SK-N-SH (cell line): Measurements from ENCODE around the gene SLC2A1. TPM values are rescaled to one million over a fixed set of nuclear protein-coding genes. Genes with fewer than 3 reads are reported as not detected.

ENCODE experiments used
- CTCF ChIA-PET: fragments of 300-600, 350-600 bp; formaldehyde crosslinking; extraction: SDS; loops from one replicate; lab custom pipeline; 2021; lab: Yijun Ruan, JAX
- POLR2A ChIA-PET: fragments of 350-600 bp; sonication (Branson Sonifier 250); formaldehyde crosslinking; extraction: SDS; loops from one replicate; lab custom pipeline; 2020; ENCODE audit warnings: antibody characterized with exemption, inconsistent platforms; lab: Yijun Ruan, JAX
- DNase-seq: peaks from one replicate; pipeline ENCODE4 v3.0.0; 2012
- H2AFZ ChIP-seq: fragments of 200-600 bp; sonication (generic); 2 replicates; pipeline ENCODE4 v1.8.1; 2016; ENCODE audit warnings: antibody characterized with exemption, mild to moderate bottlenecking, low read depth
- H3F3A ChIP-seq: fragments of 200-600 bp; sonication (generic); replicated peaks from 2 replicates; pipeline ENCODE3; 2016; ENCODE audit warnings: antibody characterized with exemption, mild to moderate bottlenecking; ENCODE audit not compliant: insufficient read depth
- H3K27ac ChIP-seq, 2 experiments: fragments of 200-500 bp in 1 of 2; fragments of 200-600 bp in 1 of 2; sonication (Bioruptor generic) in 1 of 2; sonication (generic), shearing (Covaris generic) in 1 of 2; 2 replicates each; pipeline versions ENCODE4 v1.5.1 to v1.6.1; 2014 to 2016; ENCODE audit warnings: low read depth in 2 of 2, inconsistent platforms in 1 of 2, low read length in 1 of 2, mild to moderate bottlenecking in 1 of 2, mixed read lengths in 1 of 2
- H3K27me3 ChIP-seq: fragments of 200-600 bp; sonication (generic), shearing (Covaris generic); 2 replicates; pipeline ENCODE4 v1.6.1; 2016; ENCODE audit warnings: mixed run types; ENCODE audit not compliant: insufficient read depth
- H3K36me3 ChIP-seq, 2 experiments: fragments of 200-500 bp in 1 of 2; fragments of 200-600 bp in 1 of 2; sonication (Bioruptor generic) in 1 of 2; sonication (generic) in 1 of 2; replicated peaks in 1 of 2; 2 replicates each; pipeline versions ENCODE3 to v1.5.1; 2014 to 2016; ENCODE audit warnings: low read length in 1 of 2, mild to moderate bottlenecking in 1 of 2; ENCODE audit not compliant: insufficient read depth in 2 of 2, control insufficient read depth in 1 of 2
- H3K4me1 ChIP-seq, 2 experiments: fragments of 200-500 bp in 1 of 2; fragments of 200-600 bp in 1 of 2; sonication (Bioruptor generic) in 1 of 2; sonication (generic), shearing (Covaris generic) in 1 of 2; 2 replicates each; pipeline versions ENCODE4 v1.5.1 to v1.6.1; 2014 to 2016; ENCODE audit warnings: low read depth in 1 of 2, low read length in 1 of 2, mixed run types in 1 of 2; ENCODE audit not compliant: insufficient read depth in 2 of 2, control insufficient read depth in 1 of 2
- H3K4me2 ChIP-seq: fragments of 200-600 bp; sonication (generic), shearing (Covaris generic); 2 replicates; pipeline ENCODE4 v1.6.1; 2017; ENCODE audit warnings: mixed run types
- H3K4me3 ChIP-seq, 2 experiments: fragments of 200-500 bp in 1 of 2; fragments of 200-600 bp in 1 of 2; sonication (Bioruptor generic) in 1 of 2; sonication (generic), shearing (Covaris generic) in 1 of 2; 2 replicates each; pipeline versions ENCODE4 v1.5.1 to v1.8.1; 2014 to 2016; ENCODE audit warnings: low read depth in 2 of 2, inconsistent platforms in 1 of 2, low read length in 1 of 2, mild to moderate bottlenecking in 1 of 2, mixed read lengths in 1 of 2, moderate library complexity in 1 of 2
- H3K79me2 ChIP-seq: fragments of 200-600 bp; sonication (generic); 2 replicates; pipeline ENCODE4 v1.8.1; 2017; ENCODE audit warnings: mild to moderate bottlenecking; ENCODE audit not compliant: insufficient read depth
- H3K9ac ChIP-seq: fragments of 200-600 bp; sonication (generic); 2 replicates; pipeline ENCODE4 v1.6.1; 2017; ENCODE audit warnings: mixed run types
- H3K9me2 ChIP-seq: fragments of 200-600 bp; sonication (generic); 2 replicates; pipeline ENCODE4 v1.6.1; 2017; ENCODE audit warnings: mixed run types
- H3K9me3 ChIP-seq: fragments of 200-600 bp; sonication (generic); 2 replicates; pipeline ENCODE4 v1.6.1; 2017; ENCODE audit warnings: mixed run types, mild to moderate bottlenecking, moderate library complexity
- H4K20me1 ChIP-seq: fragments of 200-600 bp; sonication (generic); 2 replicates; pipeline ENCODE4 v1.6.1; 2017; ENCODE audit warnings: mild to moderate bottlenecking, mixed run types; ENCODE audit not compliant: insufficient read depth
- CHD2 ChIP-seq: fragments of 150-350 bp; IDR thresholded peaks from 2 replicates; pipeline ENCODE4 v1.6.1; 2018; ENCODE audit warnings: low read length; ENCODE audit not compliant: partially characterized antibody
- ELF1 ChIP-seq: IDR thresholded peaks from 2 replicates; pipeline ENCODE4 v1.4.0; 2012
- EZH2phosphoT487 ChIP-seq: fragments of 200-600 bp; sonication (generic); IDR thresholded peaks from 2 replicates; pipeline ENCODE4 v1.6.1; 2017; ENCODE audit warnings: low read depth, mixed run types, mild to moderate bottlenecking, antibody characterized with exemption, moderate library complexity, borderline replicate concordance
- FOSL2 ChIP-seq: IDR thresholded peaks from 2 replicates; pipeline ENCODE4 v1.4.0; 2012; ENCODE audit warnings: low read depth, mild to moderate bottlenecking, moderate library complexity, borderline replicate concordance
- FOXM1 ChIP-seq: IDR thresholded peaks from 2 replicates; pipeline ENCODE4 v1.4.0; 2012; ENCODE audit warnings: low read depth, mild to moderate bottlenecking
- IRF3 ChIP-seq: fragments of 150-350 bp; IDR thresholded peaks from 2 replicates; pipeline ENCODE4 v1.6.1; 2016; ENCODE audit warnings: mild to moderate bottlenecking, low read depth, low read length
- MXI1 ChIP-seq: IDR thresholded peaks from 2 replicates; pipeline ENCODE4 v1.6.1; 2012; ENCODE audit warnings: mild to moderate bottlenecking, low read depth, low read length, improper control_type of control experiment
- NFIC ChIP-seq: IDR thresholded peaks from 2 replicates; pipeline ENCODE4 v1.4.0; 2012; ENCODE audit warnings: borderline replicate concordance
- NRF1 ChIP-seq: IDR thresholded peaks from 2 replicates; pipeline ENCODE4 v1.6.1; 2012; ENCODE audit warnings: low read depth, mild to moderate bottlenecking, low read length
- POLR2AphosphoS5 ChIP-seq: IDR thresholded peaks from 2 replicates; pipeline ENCODE4 v1.6.1; 2012; ENCODE audit warnings: low read depth, low read length
- RCOR1 ChIP-seq: fragments of 150-350 bp; IDR thresholded peaks from 2 replicates; pipeline ENCODE4 v1.6.1; 2017; ENCODE audit warnings: antibody characterized with exemption, low read length
- TAF1 ChIP-seq: IDR thresholded peaks from 2 replicates; pipeline ENCODE4 v1.6.1; 2012; ENCODE audit warnings: low read depth, mild to moderate bottlenecking, low read length, moderate library complexity, borderline replicate concordance
- TEAD4 ChIP-seq: IDR thresholded peaks from 2 replicates; pipeline ENCODE4 v1.4.0; 2012; ENCODE audit warnings: mild to moderate bottlenecking, borderline replicate concordance; ENCODE audit not compliant: insufficient read depth
- WGBS: methylation state at CpG from one replicate; pipeline ENCODE4 v1.1.6; 2017; ENCODE audit warnings: low lambda C conversion rate; 5-methylcytosine and 5-hydroxymethylcytosine counted together
- polyA plus RNA-seq, 3 experiments: library from polyadenylated mRNA; depleted of rRNA; stranded (reverse); fragments of >200 nt; gene quantifications; 2 replicates each; pipeline ENCODE4 v1.2.3, GENCODE V29; 2012
- TF ChIP-seq, protein P1 (sequence below): IDR thresholded peaks from 2 replicates; pipeline ENCODE4 v1.6.1; 2012; ENCODE audit warnings: mild to moderate bottlenecking, low read depth, low read length, moderate library complexity
- TF ChIP-seq, protein P2 (sequence below): fragments of 150-350 bp; IDR thresholded peaks from 2 replicates; pipeline ENCODE4 v1.6.1; 2017; ENCODE audit warnings: antibody characterized with exemption, low read length, low read depth, borderline replicate concordance

SLC2A1 gene
- polyA plus RNA-seq, 1 of the 3 experiments (the other 2 are of a cell fraction): 63.8 TPM

- TF ChIP-seq, protein P1, sequence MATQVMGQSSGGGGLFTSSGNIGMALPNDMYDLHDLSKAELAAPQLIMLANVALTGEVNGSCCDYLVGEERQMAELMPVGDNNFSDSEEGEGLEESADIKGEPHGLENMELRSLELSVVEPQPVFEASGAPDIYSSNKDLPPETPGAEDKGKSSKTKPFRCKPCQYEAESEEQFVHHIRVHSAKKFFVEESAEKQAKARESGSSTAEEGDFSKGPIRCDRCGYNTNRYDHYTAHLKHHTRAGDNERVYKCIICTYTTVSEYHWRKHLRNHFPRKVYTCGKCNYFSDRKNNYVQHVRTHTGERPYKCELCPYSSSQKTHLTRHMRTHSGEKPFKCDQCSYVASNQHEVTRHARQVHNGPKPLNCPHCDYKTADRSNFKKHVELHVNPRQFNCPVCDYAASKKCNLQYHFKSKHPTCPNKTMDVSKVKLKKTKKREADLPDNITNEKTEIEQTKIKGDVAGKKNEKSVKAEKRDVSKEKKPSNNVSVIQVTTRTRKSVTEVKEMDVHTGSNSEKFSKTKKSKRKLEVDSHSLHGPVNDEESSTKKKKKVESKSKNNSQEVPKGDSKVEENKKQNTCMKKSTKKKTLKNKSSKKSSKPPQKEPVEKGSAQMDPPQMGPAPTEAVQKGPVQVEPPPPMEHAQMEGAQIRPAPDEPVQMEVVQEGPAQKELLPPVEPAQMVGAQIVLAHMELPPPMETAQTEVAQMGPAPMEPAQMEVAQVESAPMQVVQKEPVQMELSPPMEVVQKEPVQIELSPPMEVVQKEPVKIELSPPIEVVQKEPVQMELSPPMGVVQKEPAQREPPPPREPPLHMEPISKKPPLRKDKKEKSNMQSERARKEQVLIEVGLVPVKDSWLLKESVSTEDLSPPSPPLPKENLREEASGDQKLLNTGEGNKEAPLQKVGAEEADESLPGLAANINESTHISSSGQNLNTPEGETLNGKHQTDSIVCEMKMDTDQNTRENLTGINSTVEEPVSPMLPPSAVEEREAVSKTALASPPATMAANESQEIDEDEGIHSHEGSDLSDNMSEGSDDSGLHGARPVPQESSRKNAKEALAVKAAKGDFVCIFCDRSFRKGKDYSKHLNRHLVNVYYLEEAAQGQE: no peak
- TF ChIP-seq NFIC: no peak
- TF ChIP-seq FOXM1: no peak; the same call in 1 of the 2 replicates
Measured at GRCh38 chr1:42963378-42964043, 4.8 kb upstream of the SLC2A1 start (continued).

DNA sequence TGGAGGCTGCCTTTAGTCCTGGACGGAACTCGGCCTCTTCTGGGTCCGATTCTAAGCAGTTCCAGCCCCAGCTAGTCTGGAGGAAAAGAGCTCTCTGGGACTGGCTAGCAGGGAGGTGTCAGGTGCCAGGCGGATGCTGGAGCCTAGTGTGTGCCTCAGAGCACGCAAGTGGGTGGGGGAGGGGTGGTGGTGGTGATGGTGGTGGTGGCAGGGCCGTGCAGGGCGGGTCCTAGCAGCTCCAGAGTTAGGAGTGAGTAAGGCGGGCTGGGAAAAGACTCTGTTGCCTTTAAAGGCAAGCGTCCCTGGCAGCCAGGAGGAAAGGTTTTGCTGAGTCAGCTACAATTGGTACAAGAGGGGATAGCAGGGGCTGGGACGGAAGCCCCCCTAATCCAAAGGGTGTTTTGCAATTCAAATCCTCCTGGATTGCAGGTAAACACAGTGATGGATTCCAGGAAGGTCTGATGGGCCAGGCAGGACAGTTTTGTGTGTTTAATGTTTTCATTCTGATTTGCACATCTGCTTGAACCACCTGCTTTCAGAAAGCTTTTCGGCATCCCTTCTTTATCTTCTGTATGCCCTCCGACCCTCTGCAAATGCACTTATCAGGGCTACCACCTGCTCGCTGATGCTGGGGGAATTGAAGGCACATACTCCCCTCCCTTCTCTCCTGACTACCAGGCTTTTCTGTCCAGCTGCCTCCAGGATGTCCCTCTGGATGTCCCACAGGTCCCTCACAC, 4.1 kb upstream of the SLC2A1 start:
- Histone ChIP-seq H3F3A (peaks cover 31% of the 10 kb centered on the region), H4K20me1 (no peaks in the 10 kb centered on the region), H3K27me3 (no peaks in the 10 kb centered on the region), H3K4me1 (peaks cover 16 to 21% of the 10 kb centered on the region in 2 experiments), H3K4me3 (no peak overlapping the region), H3K27ac (peak overlapping the region in 1 of 2 experiments; percentile 12; a peak in 1 of 4 replicates), H2AFZ (no peak overlapping the region), H3K9ac (no peak overlapping the region), H3K4me2 (no peak overlapping the region), H3K9me2 (no peaks in the 10 kb centered on the region), H3K79me2 (peaks cover 9% of the 10 kb centered on the region; the same call in 1 of the 2 replicates), H3K9me3 (no peaks in the 10 kb centered on the region), H3K36me3 (no peaks in the 10 kb centered on the region)
- TF ChIP-seq FOSL2 (no peak), NRF1 (no peak)
- ChIA-PET CTCF (interaction anchor here (0.5 to 2.7 kb wide), 5 partner anchors 12 to 111 kb away, joined by 3 to 14 read pairs (median 3); no protein-coding TSS in a partner anchor), POLR2A (no interaction called here)
- no peak for DNase-seq
- WGBS: 84% methylated on average over 13 of the region's 13 CpGs

GRCh38 chr1:42961312-42962091, 2.8 kb upstream of the SLC2A1 start:
- Histone ChIP-seq H3K79me2 (peaks cover 22% of the 10 kb centered on the region), H3K4me2 (no peak overlapping the region), H3K9me3 (no peaks in the 10 kb centered on the region), H3K27me3 (no peaks in the 10 kb centered on the region), H4K20me1 (no peaks in the 10 kb centered on the region), H3F3A (peaks cover 23% of the 10 kb centered on the region), H3K9ac (no peak overlapping the region), H3K9me2 (no peaks in the 10 kb centered on the region), H3K36me3 (no peaks in the 10 kb centered on the region), H3K4me1 (peaks cover 5 to 28% of the 10 kb centered on the region in 2 experiments; a peak in 3 of 4 replicates), H3K27ac (no peak overlapping the region), H2AFZ (no peak overlapping the region), H3K4me3 (no peak overlapping the region)
- POLR2A ChIA-PET: no interaction called here
- DNase-seq: no peak
- WGBS: 83% methylated on average over 6 of the region's 6 CpGs
- CTCF ChIA-PET: interaction anchor here (1.2 to 2.7 kb wide), 3 partner anchors 14 to 112 kb away, joined by 3 to 14 read pairs (median 9); no protein-coding TSS in a partner anchor
- TF ChIP-seq ELF1: no peak
- TF ChIP-seq CHD2: no peak
- no peak for TF ChIP-seq EZH2phosphoT487
- no peak for TF ChIP-seq TEAD4
- no peak for TF ChIP-seq MXI1
- TF ChIP-seq IRF3: no peak
- TF ChIP-seq, protein P2, sequence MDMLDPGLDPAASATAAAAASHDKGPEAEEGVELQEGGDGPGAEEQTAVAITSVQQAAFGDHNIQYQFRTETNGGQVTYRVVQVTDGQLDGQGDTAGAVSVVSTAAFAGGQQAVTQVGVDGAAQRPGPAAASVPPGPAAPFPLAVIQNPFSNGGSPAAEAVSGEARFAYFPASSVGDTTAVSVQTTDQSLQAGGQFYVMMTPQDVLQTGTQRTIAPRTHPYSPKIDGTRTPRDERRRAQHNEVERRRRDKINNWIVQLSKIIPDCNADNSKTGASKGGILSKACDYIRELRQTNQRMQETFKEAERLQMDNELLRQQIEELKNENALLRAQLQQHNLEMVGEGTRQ: no peak
- no peak for TF ChIP-seq RCOR1
- no peak for TF ChIP-seq TAF1
- no peak for TF ChIP-seq POLR2AphosphoS5
